LoVo (cell line): ENCODE data around the gene OTP.
A peak's percentile ranks its signal among the peaks of the same experiment; 100 is the strongest.

ENCODE experiments used
- DNase-seq: peaks from one replicate; pipeline ENCODE4 v3.0.0-alpha.2; 2016; ENCODE audit warnings: low spot score

OTP gene

GRCh38 chr5:77640589-77641396, 2.3 kb upstream of the OTP start:
- DNase-seq = no peak

GRCh38 chr5:77638763-77639671, 504 bp upstream of the OTP start:
- DNase-seq = no peak

DNA sequence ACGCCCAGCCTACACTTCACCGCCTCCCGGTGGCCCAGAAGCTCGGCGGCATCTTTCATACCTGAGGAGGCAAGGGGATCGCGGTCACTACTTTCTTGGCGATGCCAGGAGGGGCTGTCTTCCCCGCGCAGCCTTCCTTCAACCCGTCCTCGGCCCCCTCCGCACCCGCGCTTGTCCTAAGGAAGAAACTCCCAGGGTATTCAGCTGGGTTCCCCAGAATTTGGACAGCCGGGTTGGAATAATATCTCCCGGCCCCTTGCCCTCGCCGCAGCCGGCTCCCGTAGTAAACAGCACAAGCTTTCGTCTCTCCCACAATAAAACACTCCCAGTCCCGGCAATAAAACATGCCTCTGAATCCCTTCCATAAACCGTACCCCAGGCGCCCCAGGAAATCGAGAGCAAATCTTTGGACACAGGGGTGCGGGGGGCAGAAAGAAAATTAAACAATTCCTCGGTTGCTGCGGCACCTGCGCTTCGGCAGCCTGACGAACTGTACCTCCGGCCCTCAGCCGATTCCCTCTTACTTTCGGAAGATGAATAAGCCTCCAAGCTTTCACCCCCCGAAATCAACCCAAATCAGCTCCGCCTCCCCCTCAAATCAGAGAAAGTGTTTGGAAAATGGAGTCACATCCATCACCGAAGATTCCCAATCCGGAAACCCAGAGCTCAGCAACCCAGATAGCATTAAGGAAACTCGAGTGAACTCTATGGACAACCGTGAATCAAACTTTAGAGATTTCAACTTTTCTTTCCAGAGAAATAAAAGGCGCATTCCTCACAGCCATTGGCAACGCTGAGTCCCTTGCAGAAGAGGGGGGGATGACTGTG, 1.1 kb downstream of the OTP start:
- DNase-seq = no peak

DNA sequence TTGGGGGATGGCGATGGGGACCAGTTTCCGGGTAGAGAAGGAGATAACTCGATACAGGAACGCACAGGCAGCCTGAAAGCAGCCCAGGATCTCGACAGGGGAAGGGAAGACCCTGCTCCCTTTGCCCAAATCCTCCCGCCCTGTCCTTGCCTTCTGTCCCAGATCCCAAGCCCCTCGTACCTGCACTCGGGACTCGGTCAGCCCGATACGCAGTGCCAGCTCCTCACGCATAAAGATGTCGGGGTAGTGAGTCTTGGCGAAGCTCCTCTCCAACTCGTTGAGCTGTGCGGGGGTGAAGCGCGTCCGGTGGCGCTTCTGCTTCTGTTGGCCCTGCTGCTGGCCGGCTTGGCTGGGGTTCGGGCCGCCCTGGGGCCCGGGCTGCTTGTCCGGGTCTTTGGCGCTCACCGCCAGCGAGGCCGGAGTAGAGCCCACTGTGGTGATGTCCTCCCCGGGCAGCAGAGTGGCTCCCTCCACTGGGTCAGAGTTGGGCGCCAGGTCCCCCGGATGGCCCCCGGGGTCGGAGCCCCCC, 1.8 kb downstream of the OTP start:
- DNase-seq = no peak

DNA sequence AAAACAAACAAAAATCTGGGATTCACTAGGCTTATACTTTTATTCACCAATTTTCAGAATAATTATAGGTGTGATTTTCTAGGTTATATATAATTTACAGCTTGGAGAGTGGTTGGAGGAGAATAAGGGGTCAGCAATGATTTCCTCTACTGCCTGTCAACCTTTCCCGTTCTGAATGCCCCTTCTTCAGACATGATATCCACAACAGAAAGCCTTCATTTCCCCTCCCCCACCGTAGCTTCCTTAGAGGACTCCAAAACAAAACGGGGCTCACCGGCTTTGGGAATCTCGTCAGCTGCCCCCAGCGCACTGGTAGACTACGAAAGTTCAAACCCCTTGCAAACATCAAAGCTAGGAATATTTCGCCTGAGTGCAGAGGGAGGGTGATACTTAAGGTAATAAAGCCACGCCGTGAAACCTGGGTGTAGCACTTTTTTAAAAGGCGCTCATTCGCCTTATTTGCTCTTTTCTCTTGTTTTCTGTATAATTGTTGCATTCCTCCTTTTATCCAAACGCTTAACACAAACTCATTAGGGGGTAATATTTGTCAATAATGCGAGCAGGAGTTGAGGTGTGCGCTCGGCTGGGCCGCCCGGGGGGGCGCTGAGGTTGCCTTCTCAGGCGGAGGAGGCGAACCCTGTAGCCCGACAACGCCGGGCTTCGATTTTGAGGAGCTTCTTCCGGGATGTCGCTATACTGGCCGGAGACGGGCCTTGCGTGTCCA, 2.4 kb downstream of the OTP start:
- no peak for DNase-seq

DNA sequence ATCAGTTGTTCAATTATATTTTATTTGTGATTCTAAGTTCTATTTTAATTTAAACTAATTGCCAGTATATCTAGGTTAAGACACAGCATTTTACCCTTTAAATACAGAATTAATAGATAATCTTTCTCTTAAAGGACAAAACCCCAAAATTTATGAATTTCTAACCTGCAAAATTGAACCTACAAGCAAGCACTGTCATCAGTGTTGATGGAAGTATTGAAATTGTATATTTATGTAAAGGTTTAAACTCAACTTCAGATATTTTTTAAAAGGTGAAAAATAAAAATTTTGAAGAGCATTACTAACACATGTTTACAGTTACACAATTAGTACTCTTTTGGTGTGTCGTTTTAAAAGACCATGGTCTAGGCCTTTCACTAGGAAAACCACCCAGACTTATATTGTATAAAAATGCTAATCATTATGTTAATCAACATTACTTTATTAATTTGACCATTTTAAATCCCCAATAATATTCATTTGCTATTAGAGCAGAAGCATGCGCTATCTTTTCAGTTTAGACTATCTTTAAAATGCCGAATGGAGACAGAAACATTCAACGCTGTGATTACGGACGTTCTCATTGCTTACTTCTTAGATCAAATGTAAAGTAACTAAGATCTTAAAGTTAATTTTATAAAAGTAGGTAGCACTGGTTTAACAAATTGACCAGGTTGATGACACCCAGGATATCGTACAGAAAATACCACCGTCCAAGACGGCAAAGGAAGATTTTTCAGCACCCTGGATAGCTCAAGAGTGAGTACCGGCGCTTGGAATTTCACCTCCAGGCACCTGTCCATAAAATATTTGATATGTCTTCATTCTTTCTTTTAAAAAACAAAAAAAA, 3.2 kb downstream of the OTP start:
- DNase-seq = no peak

DNA sequence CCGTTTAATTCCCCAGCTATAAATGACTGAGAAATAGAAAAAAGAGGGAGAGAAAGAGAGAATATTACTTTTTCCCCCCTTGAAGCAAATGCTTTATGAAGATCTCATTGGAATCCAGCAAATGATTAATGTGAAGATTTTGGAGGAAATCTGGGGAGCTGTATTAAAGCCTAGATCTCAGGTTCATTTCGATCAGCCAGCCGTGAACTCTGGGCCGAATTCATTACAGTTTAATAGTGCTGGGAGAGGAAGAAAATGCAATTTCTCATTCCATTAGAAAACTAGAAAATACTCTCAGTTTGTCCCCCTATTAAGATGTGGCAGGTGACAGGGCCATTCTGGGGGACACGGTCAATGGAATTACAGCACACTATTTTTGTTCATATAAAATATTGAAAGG, 4.8 kb downstream of the OTP start:
- DNase-seq = no peak

DNA sequence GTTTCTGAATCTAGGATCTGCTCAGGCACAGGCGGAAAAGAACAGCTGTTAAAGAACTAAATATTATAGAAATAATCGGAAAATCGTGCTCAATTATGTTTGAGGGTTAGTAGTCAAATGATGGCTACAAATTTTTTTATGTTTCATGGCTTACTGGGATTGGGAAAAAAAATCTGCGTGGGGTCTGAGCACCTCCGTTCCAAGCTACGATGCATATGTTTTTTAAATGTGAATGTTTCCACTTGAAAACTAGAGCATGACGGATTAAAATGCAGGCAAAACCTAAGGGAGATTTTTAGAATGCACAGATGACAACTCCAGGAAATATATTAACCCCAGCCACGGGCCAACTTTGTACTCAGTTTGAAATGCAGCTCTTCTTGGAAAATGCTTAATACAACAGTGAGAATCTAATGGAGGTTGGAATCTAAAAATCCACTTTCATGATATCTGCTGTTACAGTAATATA, 5.3 kb downstream of the OTP start:
- no peak for DNase-seq

DNA sequence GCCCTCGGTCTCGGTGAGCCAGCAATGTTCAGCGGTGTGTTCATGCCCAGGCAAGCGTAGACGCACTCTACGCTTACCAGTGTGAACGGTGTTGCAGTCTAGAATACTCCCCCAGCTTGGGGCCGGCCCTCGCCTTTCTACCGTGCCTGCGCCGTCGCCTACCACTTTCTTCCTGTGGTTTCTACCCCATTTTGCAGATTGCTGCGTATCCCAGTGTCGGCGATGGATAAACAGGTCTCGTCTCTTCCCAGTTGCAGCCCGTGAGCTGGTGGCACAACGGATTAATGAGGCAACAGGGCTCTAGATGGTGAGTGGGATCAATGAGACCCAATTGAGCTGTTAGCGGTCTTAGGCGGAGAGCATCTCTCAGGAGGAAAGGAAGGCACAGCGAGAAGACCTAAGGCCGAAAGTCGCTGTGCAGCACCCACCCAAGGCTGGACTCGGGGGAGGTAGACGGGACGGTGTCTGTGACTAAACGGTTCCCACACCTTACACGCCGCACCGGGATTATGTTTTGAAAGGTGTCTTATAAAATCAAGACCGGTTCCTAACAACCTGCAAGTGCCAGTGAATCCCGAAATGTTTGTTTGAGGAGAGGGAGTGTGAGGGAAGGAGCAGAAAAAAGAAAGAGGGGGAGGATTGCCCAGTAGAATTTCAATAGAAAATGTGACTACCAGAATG, 5.8 kb downstream of the OTP start:
- DNase-seq = no peak

DNA sequence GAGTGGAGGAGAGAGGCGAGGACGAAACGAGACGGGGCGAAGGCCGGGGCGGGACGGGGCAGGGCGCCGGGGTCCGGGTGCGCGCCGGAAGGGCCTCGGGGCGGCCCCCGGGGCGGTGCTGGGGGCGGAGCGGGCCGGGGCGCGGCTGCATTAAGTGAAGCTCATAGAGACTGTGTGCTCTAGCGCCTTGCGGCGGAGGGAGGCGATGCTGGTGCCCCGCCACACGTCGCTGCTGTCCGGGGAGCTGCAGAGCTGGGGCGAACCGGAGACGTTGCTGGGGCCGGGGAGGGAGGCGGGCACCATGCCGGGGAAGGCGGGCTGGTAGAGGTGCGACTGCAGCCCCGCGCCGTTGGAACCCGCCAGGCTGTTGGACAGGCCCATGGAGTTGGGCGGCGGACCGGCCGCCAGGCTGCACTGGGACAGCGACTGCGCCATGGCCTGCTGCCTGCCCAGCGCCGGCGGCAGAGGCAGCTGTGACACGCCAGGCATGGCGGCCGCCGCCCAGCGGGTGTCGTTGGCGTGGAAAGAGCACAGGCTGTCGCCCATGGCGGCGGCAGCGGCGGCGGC, 8.3 kb downstream of the OTP start:
- peak; percentile 66 for DNase-seq

- DNase-seq = no peak
Measured at GRCh38 chr5:77629509-77630113, 8.9 kb downstream of the OTP start.

DNA sequence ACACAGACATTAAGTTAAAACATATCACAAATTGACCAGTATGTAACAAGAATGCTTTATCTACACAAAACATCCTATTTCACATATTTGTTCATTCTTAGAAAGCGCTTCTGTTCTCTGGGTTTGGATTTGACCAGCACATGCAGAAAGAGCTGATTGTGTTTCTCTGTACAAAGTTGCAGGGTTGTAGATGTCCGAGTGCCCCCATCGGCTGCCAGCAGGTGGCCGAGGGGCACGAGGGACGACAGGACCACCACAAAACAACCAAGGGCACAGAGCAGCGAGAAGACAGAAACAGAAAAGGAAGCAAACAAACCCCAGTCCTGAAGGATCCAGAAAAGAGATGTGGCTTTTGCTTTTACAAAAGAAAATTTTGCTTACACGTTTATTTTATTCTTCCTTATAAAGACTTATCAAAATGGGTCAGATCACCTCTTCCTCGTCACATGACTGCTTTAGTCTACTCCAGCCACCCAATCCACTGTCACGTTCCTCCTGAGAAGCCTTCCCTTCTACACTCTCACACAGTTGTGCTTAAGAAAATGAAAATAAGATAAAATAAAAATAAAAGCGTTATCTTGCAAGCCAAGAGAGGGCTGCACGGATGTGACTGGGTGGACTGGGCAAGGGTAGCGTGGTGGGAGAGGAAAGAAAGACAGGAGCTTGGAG, 9.5 kb downstream of the OTP start:
- no peak for DNase-seq

DNA sequence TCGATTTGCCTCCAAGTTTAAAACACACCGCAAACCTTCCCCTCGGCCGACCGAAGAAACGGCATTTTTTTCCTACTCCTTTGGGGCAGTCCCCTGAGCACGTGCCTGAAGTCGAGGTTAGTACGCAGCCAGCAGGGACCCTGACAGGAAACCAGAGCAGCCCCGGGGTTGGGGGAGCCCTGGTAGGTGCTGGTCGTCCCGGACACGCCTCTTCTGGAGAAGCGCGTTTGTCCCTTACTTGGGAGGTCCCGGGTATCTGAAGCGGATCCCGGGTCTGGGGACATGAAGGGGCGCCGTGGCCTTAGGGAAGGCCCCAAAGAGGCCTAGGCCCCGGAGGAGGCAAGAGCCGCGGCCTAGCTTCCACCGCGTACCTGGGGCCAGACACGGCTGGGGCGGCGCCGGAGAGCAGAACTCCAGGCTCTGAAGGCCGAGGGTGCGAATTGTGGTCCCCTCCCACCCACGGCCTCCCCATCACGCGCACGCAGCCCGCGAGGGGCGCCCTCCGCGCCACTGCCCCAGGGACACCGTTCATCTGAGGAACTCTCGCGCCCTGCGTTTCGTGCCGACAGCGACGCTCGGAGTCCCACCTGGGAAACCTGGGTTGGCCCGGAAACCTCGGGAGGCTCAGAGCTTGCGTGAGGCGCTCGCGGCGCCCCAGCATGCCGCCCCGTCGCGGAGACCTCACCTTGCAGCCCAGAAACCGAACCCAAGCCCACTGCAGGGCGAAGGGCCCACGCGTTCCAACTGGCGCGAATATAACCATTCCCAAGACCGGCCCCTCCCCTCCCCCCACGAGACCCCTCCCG, 10.4 kb downstream of the OTP start:
- DNase-seq = no peak

DNA sequence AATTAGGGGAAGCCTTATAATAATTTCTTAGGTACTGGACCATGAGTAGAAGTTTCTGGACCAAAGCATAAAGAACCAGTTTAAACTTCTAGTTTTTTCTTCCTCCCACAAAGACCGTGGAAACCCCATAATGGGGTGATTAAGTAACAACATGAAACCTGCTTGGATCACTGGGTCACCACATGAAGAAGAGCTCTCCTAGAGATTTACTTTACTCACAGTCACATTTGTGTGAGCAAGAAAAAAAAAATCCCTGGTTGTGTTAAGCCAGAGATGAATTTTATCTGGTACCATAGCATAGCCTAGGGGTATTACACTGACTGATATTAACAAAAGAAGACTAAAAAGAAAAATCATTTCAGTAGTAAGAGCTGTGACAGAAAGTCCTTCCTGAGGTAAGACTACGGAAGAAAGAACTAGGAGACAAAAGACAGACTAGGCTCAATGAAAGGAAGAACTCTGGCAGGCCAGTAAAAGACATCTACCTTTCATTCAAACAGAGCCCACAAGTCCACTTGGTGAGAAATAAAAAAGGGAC, 15.2 kb downstream of the OTP start:
- DNase-seq = no peak

DNA sequence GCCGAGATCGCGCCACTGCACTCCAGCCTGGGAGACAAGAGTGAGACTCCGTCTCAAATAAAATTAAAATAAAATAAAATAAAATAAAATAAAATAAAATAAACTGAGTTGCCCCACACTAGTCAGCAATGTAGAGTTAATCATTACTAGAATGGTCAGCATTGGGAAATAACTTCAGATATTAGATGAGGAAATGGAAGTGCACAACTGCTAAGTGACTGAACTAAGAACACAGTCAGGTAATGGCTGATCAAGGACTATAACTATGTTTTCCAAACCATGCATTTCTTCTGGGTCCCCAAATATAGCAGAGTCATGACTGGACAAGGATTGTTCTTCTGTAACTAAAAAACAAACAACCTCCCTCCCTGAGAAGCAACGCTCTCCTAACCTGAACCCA, 17.1 kb downstream of the OTP start:
- no peak for DNase-seq

DNA sequence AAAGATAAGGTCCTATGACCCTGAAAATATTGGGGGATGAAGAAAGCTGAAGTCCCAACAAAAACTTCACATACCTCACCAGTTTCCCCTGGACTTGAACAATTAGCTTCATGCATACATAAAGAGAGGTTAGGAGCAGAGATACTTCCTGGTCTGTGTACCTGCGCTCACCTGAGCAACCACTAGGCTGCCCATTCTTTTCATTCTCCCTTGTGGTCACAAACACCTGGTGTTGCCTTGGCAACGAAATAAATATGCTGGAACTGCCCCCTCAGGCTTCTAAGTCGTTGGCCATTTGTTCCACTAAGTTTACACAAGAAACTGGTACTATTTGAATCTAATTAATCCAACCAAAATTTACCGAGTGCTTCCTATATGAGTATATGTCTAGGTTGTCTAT, 18.1 kb downstream of the OTP start:
- DNase-seq = peak; percentile 44

DNA sequence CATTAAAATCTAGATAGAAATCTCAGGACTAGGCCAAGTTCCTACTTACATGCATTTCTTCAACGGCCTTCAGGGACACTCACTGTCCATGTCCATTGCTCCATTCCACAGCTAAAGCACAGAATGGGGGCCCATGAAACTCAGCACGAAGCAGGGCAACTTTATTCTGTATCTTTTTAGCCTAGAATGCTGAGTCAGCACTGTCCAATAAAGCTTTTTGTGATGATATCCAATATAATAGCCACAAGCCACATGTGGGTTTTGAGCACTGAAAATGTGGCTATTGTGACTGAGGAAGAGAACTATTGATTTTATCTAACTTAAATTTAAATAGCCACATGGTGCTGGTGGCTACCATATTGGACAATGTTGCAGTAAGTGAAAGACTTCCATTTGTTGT, 21.6 kb downstream of the OTP start:
- no peak for DNase-seq
